H9 (cell line): ENCODE results near the gene EPHB3. TPM values are rescaled to one million over a fixed set of nuclear protein-coding genes. Genes with fewer than 3 reads are reported as not detected.

Experiments used
- DNase-seq: peaks from one replicate; pipeline ENCODE4 v3.0.0-alpha.2; 2017
- H2AFZ ChIP-seq: one replicate; pipeline ENCODE4 v1.6.1; 2013; ENCODE audit warnings: mild to moderate bottlenecking, low read length, control low read depth, moderate library complexity
- H2AK5ac ChIP-seq: 2 replicates; pipeline ENCODE4 v1.6.1; 2013; ENCODE audit warnings: low read length, control low read depth, mixed read lengths; ENCODE audit not compliant: insufficient read length
- H2BK120ac ChIP-seq: one replicate; pipeline ENCODE4 v1.6.1; 2013; ENCODE audit warnings: low read depth, mild to moderate bottlenecking, low read length, control low read depth, inconsistent platforms; ENCODE audit not compliant: poor library complexity, severe bottlenecking
- H2BK12ac ChIP-seq: 2 replicates; pipeline ENCODE4 v1.6.1; 2013; ENCODE audit warnings: low read length, control low read depth, mixed read lengths, low read depth; ENCODE audit not compliant: insufficient read length
- H2BK15ac ChIP-seq: 2 replicates; pipeline ENCODE4 v1.6.1; 2013; ENCODE audit warnings: low read depth, low read length, control low read depth
- H2BK20ac ChIP-seq: one replicate; pipeline ENCODE4 v1.6.1; 2013; ENCODE audit warnings: low read depth, mild to moderate bottlenecking, low read length, control low read depth, inconsistent platforms; ENCODE audit not compliant: poor library complexity, severe bottlenecking
- H2BK5ac ChIP-seq: 2 replicates; pipeline ENCODE4 v1.6.1; 2013; ENCODE audit warnings: low read length, control low read depth, mixed read lengths; ENCODE audit not compliant: insufficient read length
- H3K14ac ChIP-seq: 2 replicates; pipeline ENCODE4 v1.6.1; 2013; ENCODE audit warnings: low read length, control low read depth; ENCODE audit not compliant: insufficient read depth
- H3K18ac ChIP-seq: 2 replicates; pipeline ENCODE4 v1.6.1; 2013; ENCODE audit warnings: low read depth, mild to moderate bottlenecking, mixed read lengths, low read length, control low read depth; ENCODE audit not compliant: insufficient read length
- H3K23ac ChIP-seq: 2 replicates; pipeline ENCODE4 v1.6.1; 2013; ENCODE audit warnings: low read length, control low read depth, mixed read lengths, low read depth; ENCODE audit not compliant: insufficient read length
- H3K23me2 ChIP-seq: 2 replicates; pipeline ENCODE4 v1.6.1; 2013; ENCODE audit warnings: low read depth, mild to moderate bottlenecking, mixed read lengths, low read length, control low read depth; ENCODE audit not compliant: insufficient read length, poor library complexity, severe bottlenecking
- H3K27ac ChIP-seq: 2 replicates; pipeline ENCODE4 v1.5.1; 2013; ENCODE audit warnings: low read length, control low read depth, mixed read lengths, low read depth; ENCODE audit not compliant: insufficient read length
- H3K27me3 ChIP-seq: 2 replicates; pipeline ENCODE4 v1.6.1; 2013; ENCODE audit warnings: low read length, control low read depth, inconsistent platforms; ENCODE audit not compliant: insufficient read depth
- H3K4ac ChIP-seq: 2 replicates; pipeline ENCODE4 v1.6.1; 2013; ENCODE audit warnings: low read depth, mild to moderate bottlenecking, control low read depth, inconsistent platforms, low read length, moderate library complexity
- H3K4me1 ChIP-seq: 2 replicates; pipeline ENCODE4 v1.6.1; 2013; ENCODE audit warnings: low read length, control low read depth, inconsistent platforms; ENCODE audit not compliant: insufficient read depth
- H3K4me2 ChIP-seq: 2 replicates; pipeline ENCODE4 v1.6.1; 2013; ENCODE audit warnings: low read length, control low read depth, mixed read lengths; ENCODE audit not compliant: insufficient read length, insufficient read depth
- H3K56ac ChIP-seq: 2 replicates; pipeline ENCODE4 v1.6.1; 2013; ENCODE audit warnings: low read depth, mild to moderate bottlenecking, mixed read lengths, low read length, control low read depth; ENCODE audit not compliant: insufficient read length
- H3K79me1 ChIP-seq: 2 replicates; pipeline ENCODE4 v1.6.1; 2013; ENCODE audit warnings: low read depth, mild to moderate bottlenecking, moderate library complexity, low read length, control low read depth, inconsistent platforms; ENCODE audit not compliant: insufficient read depth, poor library complexity, severe bottlenecking
- H3K79me2 ChIP-seq: 2 replicates; pipeline ENCODE4 v1.6.1; 2013; ENCODE audit warnings: low read length, control low read depth, inconsistent platforms; ENCODE audit not compliant: insufficient read depth
- H3K9ac ChIP-seq: 2 replicates; pipeline ENCODE4 v1.6.1; 2013; ENCODE audit warnings: low read length, control low read depth, mixed read lengths; ENCODE audit not compliant: insufficient read length; ENCODE audit errors: extremely low read depth
- H3K9me3 ChIP-seq: one replicate; pipeline ENCODE4 v1.6.1; 2013; ENCODE audit warnings: low read depth, low read length, inconsistent platforms; ENCODE audit not compliant: control insufficient read depth
- H3T11ph ChIP-seq: one replicate; pipeline ENCODE4 v1.6.1; 2013; ENCODE audit warnings: mild to moderate bottlenecking, low read length, control low read depth, inconsistent platforms
- H4K20me1 ChIP-seq: one replicate; pipeline ENCODE4 v1.6.1; 2013; ENCODE audit not compliant: control insufficient read depth, insufficient read length, insufficient read depth
- H4K5ac ChIP-seq: 2 replicates; pipeline ENCODE4 v1.6.1; 2013; ENCODE audit warnings: low read depth, mild to moderate bottlenecking, mixed read lengths, low read length, control low read depth; ENCODE audit not compliant: insufficient read length
- H4K8ac ChIP-seq: replicated peaks from 2 replicates; pipeline ENCODE4 v1.6.1; 2013; ENCODE audit warnings: low read length, control low read depth, mixed read lengths, low read depth; ENCODE audit not compliant: insufficient read length
- H4K91ac ChIP-seq: 2 replicates; pipeline ENCODE4 v1.6.1; 2013; ENCODE audit warnings: low read depth, mild to moderate bottlenecking, moderate library complexity, mixed read lengths, low read length, control low read depth; ENCODE audit not compliant: insufficient read length
- H3K27ac Mint-ChIP-seq, 3 experiments: 2 replicates in 2 of 3; 3 replicates in 1 of 3; pipeline ENCODE4 v1.8.0; 2020 to 2021; ENCODE audit warnings: mixed read lengths in 3 of 3, mild to moderate bottlenecking in 1 of 3, moderate library complexity in 1 of 3
- H3K27me3 Mint-ChIP-seq: 2 replicates; pipeline ENCODE4 v1.8.0; 2021; ENCODE audit warnings: low read depth, mild to moderate bottlenecking, moderate library complexity, mixed read lengths
- H3K36me3 Mint-ChIP-seq, 3 experiments: 2 replicates in 2 of 3; 3 replicates in 1 of 3; pipeline ENCODE4 v1.8.0; 2020 to 2021; ENCODE audit warnings: low read depth in 3 of 3, mixed read lengths in 3 of 3; ENCODE audit not compliant: insufficient read depth in 1 of 3
- H3K4me1 Mint-ChIP-seq, 2 experiments: 2 replicates each; pipeline ENCODE4 v1.8.0; 2020; ENCODE audit warnings: mixed read lengths in 2 of 2
- H3K4me3 Mint-ChIP-seq, 2 experiments: 2 replicates in 1 of 2; 3 replicates in 1 of 2; pipeline ENCODE4 v1.8.0; 2020 to 2021; ENCODE audit warnings: mild to moderate bottlenecking in 2 of 2, mixed read lengths in 2 of 2, moderate library complexity in 1 of 2
- H3K9me3 Mint-ChIP-seq, 2 experiments: 2 replicates in 1 of 2; 3 replicates in 1 of 2; pipeline ENCODE4 v1.8.0; 2020; ENCODE audit warnings: mild to moderate bottlenecking in 2 of 2, mixed read lengths in 2 of 2, moderate library complexity in 1 of 2
- WGBS: extraction: QIAGEN DNeasy Blood & Tissue Kit; methylation state at CpG from one replicate; pipeline ENCODE4 v1.1.7; 2013; ENCODE audit warnings: missing lambda C conversion rate, low lambda C conversion rate, mixed read lengths; ENCODE audit not compliant: insufficient read length; ENCODE audit errors: extremely low coverage; 5-methylcytosine and 5-hydroxymethylcytosine counted together
- total RNA-seq: library from RNA; stranded (reverse); gene quantifications from 2 replicates; pipeline ENCODE4 v1.2.1, GENCODE V29; 2021
- TF ChIP-seq, protein P1 (sequence below): fragments of 200-600 bp; sonication (generic); conservative IDR thresholded peaks from 3 replicates; pipeline ENCODE4 v1.8.0; 2021; ENCODE audit warnings: antibody characterized with exemption, mild to moderate bottlenecking

EPHB3 gene
- total RNA-seq, 1 experiment from 2014 or later = 1.0 TPM

DNA sequence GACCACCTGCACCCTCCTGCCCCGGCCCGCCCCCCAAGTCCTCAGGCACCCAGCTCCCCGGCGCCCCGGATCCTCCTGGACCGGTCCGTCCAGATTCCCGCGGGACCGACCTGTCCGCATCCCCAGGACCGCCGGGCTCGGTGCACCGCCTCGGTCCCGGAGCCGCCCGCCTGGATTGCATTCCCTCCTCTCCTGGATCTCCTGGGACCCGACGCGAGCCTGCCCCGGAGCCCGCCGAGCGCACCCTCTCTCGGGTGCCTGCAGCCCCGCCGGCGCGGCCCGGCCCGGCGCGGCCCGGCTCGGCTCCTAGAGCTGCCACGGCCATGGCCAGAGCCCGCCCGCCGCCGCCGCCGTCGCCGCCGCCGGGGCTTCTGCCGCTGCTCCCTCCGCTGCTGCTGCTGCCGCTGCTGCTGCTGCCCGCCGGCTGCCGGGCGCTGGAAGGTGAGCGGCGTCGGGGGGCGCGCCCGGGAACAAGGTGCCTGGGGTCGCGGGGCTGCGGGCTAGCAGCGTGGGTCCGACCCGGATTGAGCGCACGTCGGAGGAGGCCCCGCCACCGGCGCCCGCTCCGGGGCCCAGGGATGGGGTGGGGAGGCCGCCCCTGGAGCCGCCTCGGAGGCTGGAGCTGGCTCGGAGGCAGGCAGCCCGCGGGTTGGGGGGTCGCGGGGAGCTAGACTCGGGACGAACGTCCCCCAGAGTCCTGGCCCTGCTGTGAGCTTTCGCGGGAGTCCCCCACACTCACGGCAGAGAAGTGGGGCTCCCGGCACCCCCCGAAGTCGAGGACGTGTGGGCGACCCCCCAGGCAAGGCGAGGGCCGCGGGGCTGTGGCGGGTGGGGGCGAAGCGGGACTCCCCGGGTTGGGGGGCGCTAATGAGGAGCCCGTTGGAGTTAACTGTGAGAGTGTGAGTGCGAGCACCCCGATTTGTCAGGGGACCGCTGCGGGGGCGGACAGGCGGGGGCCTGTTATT, 610 bp downstream of the EPHB3 start:
- TF ChIP-seq, protein P1, sequence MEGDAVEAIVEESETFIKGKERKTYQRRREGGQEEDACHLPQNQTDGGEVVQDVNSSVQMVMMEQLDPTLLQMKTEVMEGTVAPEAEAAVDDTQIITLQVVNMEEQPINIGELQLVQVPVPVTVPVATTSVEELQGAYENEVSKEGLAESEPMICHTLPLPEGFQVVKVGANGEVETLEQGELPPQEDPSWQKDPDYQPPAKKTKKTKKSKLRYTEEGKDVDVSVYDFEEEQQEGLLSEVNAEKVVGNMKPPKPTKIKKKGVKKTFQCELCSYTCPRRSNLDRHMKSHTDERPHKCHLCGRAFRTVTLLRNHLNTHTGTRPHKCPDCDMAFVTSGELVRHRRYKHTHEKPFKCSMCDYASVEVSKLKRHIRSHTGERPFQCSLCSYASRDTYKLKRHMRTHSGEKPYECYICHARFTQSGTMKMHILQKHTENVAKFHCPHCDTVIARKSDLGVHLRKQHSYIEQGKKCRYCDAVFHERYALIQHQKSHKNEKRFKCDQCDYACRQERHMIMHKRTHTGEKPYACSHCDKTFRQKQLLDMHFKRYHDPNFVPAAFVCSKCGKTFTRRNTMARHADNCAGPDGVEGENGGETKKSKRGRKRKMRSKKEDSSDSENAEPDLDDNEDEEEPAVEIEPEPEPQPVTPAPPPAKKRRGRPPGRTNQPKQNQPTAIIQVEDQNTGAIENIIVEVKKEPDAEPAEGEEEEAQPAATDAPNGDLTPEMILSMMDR = no peak
- no peak for DNase-seq
- peaks cover 52 to 72% of the 10 kb centered on the region in 2 experiments for H3K4me1 Mint-ChIP-seq
- H3K18ac ChIP-seq = no peak overlapping the region
- H3K4ac ChIP-seq = no peak overlapping the region
- H2BK12ac ChIP-seq = no peak overlapping the region
- H3K36me3 Mint-ChIP-seq = no peaks in the 10 kb centered on the region; a peak in 1 of 7 replicates
- H3K27ac Mint-ChIP-seq = no peak overlapping the region
- no peak overlapping the region for H2BK15ac ChIP-seq
- no peak overlapping the region for H3K23ac ChIP-seq
- no peak overlapping the region for H3T11ph ChIP-seq
- H2AFZ ChIP-seq = no peak overlapping the region
- H2BK120ac ChIP-seq = no peak overlapping the region
- H3K27me3 Mint-ChIP-seq = peaks cover 94% of the 10 kb centered on the region
- no peaks in the 10 kb centered on the region for H4K20me1 ChIP-seq
- H3K9me3 Mint-ChIP-seq = peaks cover 0 to 4% of the 10 kb centered on the region in 2 experiments; a peak in 3 of 5 replicates
- WGBS = no CpG with 5 or more reads among the region's 109 CpGs
- no peaks in the 10 kb centered on the region for H3K79me1 ChIP-seq
- H3K4me3 Mint-ChIP-seq = peak overlapping the region; percentile 68 to 84
- H3K4me1 ChIP-seq = peaks cover 12% of the 10 kb centered on the region; the same call in 1 of the 2 replicates
- H3K27ac ChIP-seq = no peak overlapping the region
- no peak overlapping the region for H3K14ac ChIP-seq
- no peaks in the 10 kb centered on the region for H3K9me3 ChIP-seq
- H3K79me2 ChIP-seq = no peaks in the 10 kb centered on the region
- peaks cover 73% of the 10 kb centered on the region for H3K27me3 ChIP-seq
- H3K4me2 ChIP-seq = peak overlapping the region; percentile 11
- H4K5ac ChIP-seq = no peak overlapping the region
- H3K56ac ChIP-seq = no peak overlapping the region
- no peak overlapping the region for H2BK20ac ChIP-seq
- H3K9ac ChIP-seq = no peak overlapping the region
- no peak overlapping the region for H4K91ac ChIP-seq
- H4K8ac ChIP-seq = no peak overlapping the region
- no peak overlapping the region for H2BK5ac ChIP-seq
- H2AK5ac ChIP-seq = no peak overlapping the region
- peaks cover 5% of the 10 kb centered on the region for H3K23me2 ChIP-seq
